B cell (primary cell): Measurements from ENCODE around the gene VSIG2. TPM values are rescaled to one million over a fixed set of nuclear protein-coding genes. Genes with fewer than 3 reads are reported as not detected.

ENCODE experiments used
- ATAC-seq: fragments of 200-7000 bp; cut with Tn5 transposase; one replicate; pipeline ENCODE4 v1.10.0; 2021; ENCODE audit warnings: low read depth, mild to moderate bottlenecking, moderate number of reproducible peaks, moderate library complexity
- CTCF ChIA-PET: fragments of 350-600 bp; sonication (Branson Sonifier 250); formaldehyde crosslinking; loops from one replicate; lab custom pipeline; 2021; ENCODE audit warnings: antibody characterized with exemption, inconsistent platforms; lab: Charles Lee
- POLR2A ChIA-PET: fragments of 350-600 bp; sonication (Branson Sonifier 250); formaldehyde crosslinking; loops from one replicate; lab custom pipeline; 2021; ENCODE audit warnings: antibody characterized with exemption; lab: Charles Lee
- DNase-seq: peaks from one replicate; pipeline ENCODE4 v3.0.0; 2013
- H2AFZ ChIP-seq: 2 replicates; pipeline ENCODE4 v1.6.1; 2012; ENCODE audit warnings: mild to moderate bottlenecking, low read depth, low read length; ENCODE audit not compliant: insufficient read depth, poor library complexity, severe bottlenecking
- H3K27ac ChIP-seq, 2 donors: 1 replicate in 1 of 2; 2 replicates in 1 of 2; pipeline ENCODE4 v1.5.1; 2012 to 2013; ENCODE audit warnings: low read length in 2 of 2, mild to moderate bottlenecking in 2 of 2, moderate library complexity in 1 of 2
- H3K27me3 ChIP-seq, 4 experiments: fragments of 200-600 bp in 1 of 4; sonication (generic) in 1 of 4; replicated peaks in 1 of 4; 1 replicate in 2 of 4; 2 replicates in 2 of 4; pipeline versions ENCODE4 v1.6.1 to v1.7.0; 2013 to 2016; ENCODE audit warnings: low read length in 3 of 4, mild to moderate bottlenecking in 2 of 4, mixed read lengths in 1 of 4, moderate library complexity in 1 of 4; ENCODE audit not compliant: insufficient read depth in 4 of 4, control insufficient read depth in 3 of 4; ENCODE audit errors: control extremely low read depth in 1 of 4
- H3K36me3 ChIP-seq, 2 experiments: replicated peaks in 1 of 2; 1 replicate in 1 of 2; 2 replicates in 1 of 2; pipeline versions ENCODE4 v1.6.1 to v1.7.1; 2013; ENCODE audit warnings: low read length in 1 of 2; ENCODE audit not compliant: insufficient read depth in 2 of 2, control insufficient read depth in 1 of 2; ENCODE audit errors: control extremely low read depth in 1 of 2, extremely low read depth in 1 of 2
- H3K4me1 ChIP-seq, 2 donors: fragments of 200-600 bp in 1 of 2; sonication (generic) in 1 of 2; 1 replicate in 1 of 2; 2 replicates in 1 of 2; pipeline versions ENCODE4 v1.5.1 to v1.6.1; 2013 to 2017; ENCODE audit warnings: low read length in 2 of 2; ENCODE audit not compliant: control insufficient read depth in 2 of 2, insufficient read depth in 2 of 2
- H3K4me2 ChIP-seq: replicated peaks from 2 replicates; pipeline ENCODE3; 2012; ENCODE audit warnings: mild to moderate bottlenecking, low read depth, low read length; ENCODE audit not compliant: poor library complexity, severe bottlenecking
- H3K4me3 ChIP-seq, 5 experiments: fragments of 200-600 bp in 1 of 5; sonication (generic) in 1 of 5; 1 replicate in 3 of 5; 2 replicates in 2 of 5; pipeline versions ENCODE4 v1.5.1 to v1.7.0; 2011 to 2016; ENCODE audit warnings: low read length in 4 of 5, mild to moderate bottlenecking in 4 of 5, low read depth in 2 of 5, control low read depth in 1 of 5, moderate library complexity in 1 of 5; ENCODE audit not compliant: insufficient read depth in 1 of 5; ENCODE audit errors: control extremely low read depth in 1 of 5, extremely low read depth in 1 of 5
- H3K79me2 ChIP-seq: fragments of 200-600 bp; sonication (generic); one replicate; pipeline ENCODE4 v1.6.0; 2016; ENCODE audit warnings: low read length; ENCODE audit not compliant: control insufficient read depth, insufficient read depth
- H3K9ac ChIP-seq: fragments of 200-600 bp; sonication (generic); 2 replicates; pipeline ENCODE4 v1.6.1; 2017; ENCODE audit warnings: mild to moderate bottlenecking, low read length, moderate library complexity
- H3K9me3 ChIP-seq, 3 donors: one replicate each; pipeline versions ENCODE4 v1.6.1 to v1.7.1; 2013; ENCODE audit warnings: low read length in 2 of 3; ENCODE audit not compliant: control insufficient read depth in 2 of 3, insufficient read depth in 1 of 3; ENCODE audit errors: control extremely low read depth in 1 of 3
- H4K20me1 ChIP-seq: 2 replicates; pipeline ENCODE4 v1.6.0; 2012; ENCODE audit warnings: mild to moderate bottlenecking, low read length; ENCODE audit not compliant: insufficient read depth, control insufficient read depth, poor library complexity, severe bottlenecking
- H3K27ac Mint-ChIP-seq: one replicate; pipeline ENCODE4 v1.8.0; 2021; ENCODE audit warnings: mixed read lengths
- H3K27me3 Mint-ChIP-seq: one replicate; pipeline ENCODE4 v1.8.0; 2021; ENCODE audit warnings: mixed read lengths
- H3K4me1 Mint-ChIP-seq: one replicate; pipeline ENCODE4 v1.8.0; 2021; ENCODE audit warnings: mixed read lengths
- H3K4me3 Mint-ChIP-seq: one replicate; pipeline ENCODE4 v1.8.0; 2021; ENCODE audit warnings: mixed read lengths
- H3K9me3 Mint-ChIP-seq: one replicate; pipeline ENCODE4 v1.8.0; 2022; ENCODE audit warnings: mixed read lengths; ENCODE audit not compliant: insufficient read depth
- CTCF ChIP-seq: fragments of 200-600 bp; IDR thresholded peaks from one replicate; pipeline ENCODE4 v1.8.0; 2022; ENCODE audit warnings: antibody characterized with exemption, mild to moderate bottlenecking
- EZH2 ChIP-seq: IDR thresholded peaks from 2 replicates; pipeline ENCODE4 v1.6.1; 2012; ENCODE audit warnings: borderline replicate concordance, low read depth, mild to moderate bottlenecking, moderate library complexity, low read length; ENCODE audit not compliant: insufficient read depth, poor library complexity, severe bottlenecking
- WGBS: methylation state at CpG from one replicate; pipeline ENCODE4 v1.1.5; 2013; ENCODE audit warnings: missing lambda C conversion rate; ENCODE audit not compliant: insufficient coverage; 5-methylcytosine and 5-hydroxymethylcytosine counted together
- intact Hi-C: fragments of 100-400 bp; cut with micrococcal nuclease; formaldehyde crosslinking; loops from one replicate; pipeline ENCODE4 v1.10.0; 2022
- polyA plus RNA-seq: library from polyadenylated mRNA; depleted of rRNA; stranded (reverse); fragments of >200 nt; gene quantifications from 2 replicates; pipeline ENCODE4 v1.2.3, GENCODE V29; 2012
- total RNA-seq, 2 donors: library from RNA; stranded (reverse); fragments of 120-200 nt in 1 of 2; gene quantifications; 1 replicate in 1 of 2; 2 replicates in 1 of 2; pipeline versions ENCODE4 v1.2.3 to v1.2.4, GENCODE V29; 2013 to 2022

Gene VSIG2
- total and polyA plus RNA-seq, 2 donors (not counting 1 experiment from before 2014, with no cell fraction given), result not detected

GRCh38 chr11:124798991-124799347, 46.9 kb upstream of the VSIG2 start:
- no peaks in the 10 kb centered on the region for H3K9me3 ChIP-seq
- peak overlapping the region; percentile 93 for H3K4me2 ChIP-seq
- H3K27me3 Mint-ChIP-seq, result no peaks in the 10 kb centered on the region
- H3K9me3 Mint-ChIP-seq, result no peaks in the 10 kb centered on the region
- peak overlapping the region; percentile 94 for H3K4me3 Mint-ChIP-seq
- DNase-seq (no peak), ATAC-seq (no peak)
- CTCF ChIA-PET, result interaction anchor here (1.0 to 12.5 kb wide), 8 partner anchors 9 to 154 kb away, joined by 3 to 177 read pairs (median 10); partner anchors contain the start of genes NRGN, SIAE and SPA17
- TF ChIP-seq CTCF (no peak), EZH2 (no peak)
- intact Hi-C loops, result loop anchor here (1.0 kb wide), 1 partner anchor 177 kb away; the partner anchor contains the start of gene TBRG1
- peak overlapping the region; percentile 97 for H3K9ac ChIP-seq
- H4K20me1 ChIP-seq, result peaks cover 14% of the 10 kb centered on the region
- peaks cover 54% of the 10 kb centered on the region for H3K79me2 ChIP-seq
- H3K27me3 ChIP-seq, result no peaks in the 10 kb centered on the region
- POLR2A ChIA-PET, result interaction anchor here (0.6 to 1.8 kb wide), 2 partner anchors 126 to 791 kb away, joined by 3 to 8 read pairs; partner anchors contain the start of genes SIAE and SPA17
- H2AFZ ChIP-seq, result peak overlapping the region; percentile 99
- H3K27ac ChIP-seq, result peak overlapping the region; percentile 96 to 99
- peak overlapping the region in 4 of 5 experiments; percentile 82 to 95 (median 92) for H3K4me3 ChIP-seq
- WGBS, result 5% methylated on average over 8 of the region's 8 CpGs
- H3K27ac Mint-ChIP-seq, result peak overlapping the region; percentile 93
- H3K36me3 ChIP-seq, result no peaks in the 10 kb centered on the region
- H3K4me1 Mint-ChIP-seq, result peaks cover 22% of the 10 kb centered on the region
- peaks cover 15 to 17% of the 10 kb centered on the region in 2 donors for H3K4me1 ChIP-seq

GRCh38 chr11:124796312-124796711, 44.3 kb upstream of the VSIG2 start:
- Mint-ChIP-seq H3K9me3 (no peaks in the 10 kb centered on the region), H3K4me1 (peaks cover 35% of the 10 kb centered on the region), H3K27ac (no peak overlapping the region), H3K4me3 (no peak overlapping the region), H3K27me3 (no peaks in the 10 kb centered on the region)
- WGBS, result 92% methylated on average over 3 of the region's 3 CpGs
- TF ChIP-seq EZH2 (no peak), CTCF (no peak)
- peaks cover 80% of the 10 kb centered on the region for H3K79me2 ChIP-seq
- ATAC-seq, result no peak
- H3K27ac ChIP-seq, result no peak overlapping the region
- ChIA-PET CTCF (interaction anchor here (0.9 to 12.5 kb wide), 4 partner anchors 30 to 125 kb away, joined by 3 to 177 read pairs (median 34); partner anchors contain the start of genes SIAE and SPA17), POLR2A (interaction anchor here (0.5 kb wide), 1 partner anchor 113 kb away, joined by 4 read pairs; no protein-coding TSS in a partner anchor)
- H2AFZ ChIP-seq, result no peak overlapping the region
- no peak overlapping the region for H3K4me2 ChIP-seq
- no peaks in the 10 kb centered on the region for H3K36me3 ChIP-seq
- no peaks in the 10 kb centered on the region for H3K9me3 ChIP-seq
- no peak for DNase-seq
- peaks cover 16% of the 10 kb centered on the region for H4K20me1 ChIP-seq
- H3K4me1 ChIP-seq, result peaks cover 17 to 20% of the 10 kb centered on the region in 2 donors
- no peaks in the 10 kb centered on the region for H3K27me3 ChIP-seq
- H3K4me3 ChIP-seq, result no peak overlapping the region
- intact Hi-C loops, result no loop called here
- H3K9ac ChIP-seq, result no peak overlapping the region
